ENCODE data around the gene XCL2.

- TF ChIP-seq POLR2AphosphoS5 (IDR thresholded peaks at IDR 0.05) (no peak), CTCF (IDR thresholded peaks at IDR 0.05) (no peak), EP300 (IDR thresholded peaks at IDR 0.05) (no peak), POLR2A (IDR thresholded peaks at IDR 0.05) (no peak)
Measured at GRCh38 chr1:168568346-168568745, 24.5 kb upstream of the XCL2 start.
